Activated CD4-positive, alpha-beta memory T cell treated with anti-CD3 and anti-CD28 coated beads, Interleukin-2, amount 10 ng/mL, durations not matched to agents 7 days and 5 days (primary cell): Measurements from ENCODE around the gene KRTAP12-2. TPM values are rescaled to one million over a fixed set of nuclear protein-coding genes. Genes with fewer than 3 reads are reported as not detected.
"Not testable (repeated sequence)": the region's sequence is repeated elsewhere in the genome, so short reads cannot be mapped to it uniquely, and the experiment has no call there.

Experiments
- CTCF ChIA-PET: fragments of 350-600 bp; sonication (Branson Sonifier 250); formaldehyde crosslinking; loops from one replicate; lab custom pipeline; 2021; ENCODE audit warnings: antibody characterized with exemption, inconsistent platforms; lab: Charles Lee
- POLR2A ChIA-PET: fragments of 350-600 bp; sonication (Branson Sonifier 250); formaldehyde crosslinking; loops from one replicate; lab custom pipeline; 2021; ENCODE audit warnings: antibody characterized with exemption; lab: Charles Lee
- DNase-seq: peaks from one replicate; pipeline ENCODE4 v3.0.0-alpha.2; 2020
- H3K27ac Mint-ChIP-seq: one replicate; pipeline ENCODE4 v1.8.0; 2021; ENCODE audit warnings: mild to moderate bottlenecking, mixed read lengths
- H3K27me3 Mint-ChIP-seq: one replicate; pipeline ENCODE4 v1.8.0; 2021; ENCODE audit warnings: mixed read lengths
- H3K36me3 Mint-ChIP-seq: one replicate; pipeline ENCODE4 v1.8.0; 2021; ENCODE audit warnings: low read depth, mixed read lengths
- H3K4me1 Mint-ChIP-seq: one replicate; pipeline ENCODE4 v1.8.0; 2021; ENCODE audit warnings: mixed read lengths
- H3K4me3 Mint-ChIP-seq: one replicate; pipeline ENCODE4 v1.8.0; 2021; ENCODE audit warnings: mild to moderate bottlenecking, mixed read lengths
- H3K9me3 Mint-ChIP-seq: one replicate; pipeline ENCODE4 v1.8.0; 2021; ENCODE audit warnings: mixed read lengths
- total RNA-seq, 2 experiments: library from RNA; stranded (reverse); gene quantifications; one replicate each; pipeline ENCODE4 v1.2.3, GENCODE V29; 2021

KRTAP12-2 gene
- total RNA-seq, 2 experiments from 2014 or later = not detected

GRCh38 chr21:44699502-44700001 is 32.8 kb upstream of the KRTAP12-2 start:
- Mint-ChIP-seq H3K4me3 (no peak overlapping the region), H3K27ac (no peak overlapping the region), H3K4me1 (no peaks in the 10 kb centered on the region), H3K36me3 (no peaks in the 10 kb centered on the region), H3K27me3 (peaks cover 62% of the 10 kb centered on the region), H3K9me3 (no peaks in the 10 kb centered on the region)
- CTCF ChIA-PET = no interaction called here
- no peak for DNase-seq
- POLR2A ChIA-PET = interaction anchor here (1.1 kb wide), 1 partner anchor 14 kb away, joined by 3 read pairs; no protein-coding TSS in a partner anchor

GRCh38 chr21:44697811-44698734 is 31.3 kb upstream of the KRTAP12-2 start:
- ChIA-PET POLR2A (interaction anchor here (1.1 kb wide), 1 partner anchor 15 kb away, joined by 3 read pairs; no protein-coding TSS in a partner anchor), CTCF (no interaction called here)
- peaks cover 2% of the 10 kb centered on the region for H3K4me1 Mint-ChIP-seq
- peaks cover 4% of the 10 kb centered on the region for H3K36me3 Mint-ChIP-seq
- DNase-seq = no peak
- H3K27ac Mint-ChIP-seq = no peak overlapping the region
- no peak overlapping the region for H3K4me3 Mint-ChIP-seq
- H3K9me3 Mint-ChIP-seq = peaks cover 4% of the 10 kb centered on the region
- H3K27me3 Mint-ChIP-seq = peaks cover 64% of the 10 kb centered on the region

GRCh38 chr21:44697172-44697810 is 30.6 kb upstream of the KRTAP12-2 start, which contains the start of gene KRTAP10-12:
Gene KRTAP10-12, plus strand, starts transcription at chr21:44697172. Its CDS starts 30 bp downstream, at chr21:44697202.
- H3K27ac Mint-ChIP-seq, POLR2A ChIA-PET, H3K9me3 Mint-ChIP-seq, CTCF ChIA-PET, H3K4me3 Mint-ChIP-seq, H3K4me1 Mint-ChIP-seq, DNase-seq, H3K36me3 Mint-ChIP-seq: not testable (repeated sequence)
- H3K27me3 Mint-ChIP-seq = peaks cover 61% of the 10 kb centered on the region

- H3K27me3 Mint-ChIP-seq = peaks cover 63% of the 10 kb centered on the region
- POLR2A ChIA-PET = no interaction called here
- peaks cover 7% of the 10 kb centered on the region for H3K9me3 Mint-ChIP-seq
- H3K4me3 Mint-ChIP-seq = no peak overlapping the region
- H3K36me3 Mint-ChIP-seq = peaks cover 4% of the 10 kb centered on the region
- peaks cover 2% of the 10 kb centered on the region for H3K4me1 Mint-ChIP-seq
- CTCF ChIA-PET = no interaction called here
- no peak overlapping the region for H3K27ac Mint-ChIP-seq
- no peak for DNase-seq
These were observed 29.8 kb upstream of the KRTAP12-2 start for GRCh38 chr21:44696572-44696971.

- Mint-ChIP-seq H3K4me1 (peaks cover 2% of the 10 kb centered on the region), H3K36me3 (peaks cover 4% of the 10 kb centered on the region), H3K27ac (no peak overlapping the region), H3K27me3 (peaks cover 64% of the 10 kb centered on the region), H3K9me3 (peaks cover 7% of the 10 kb centered on the region), H3K4me3 (no peak overlapping the region)
- no peak for DNase-seq
- CTCF ChIA-PET = no interaction called here
- POLR2A ChIA-PET = no interaction called here
These were observed 28.9 kb upstream of the KRTAP12-2 start for GRCh38 chr21:44695641-44696040.

- H3K27ac Mint-ChIP-seq = no peak overlapping the region
- peaks cover 2% of the 10 kb centered on the region for H3K4me1 Mint-ChIP-seq
- ChIA-PET CTCF (no interaction called here), POLR2A (no interaction called here)
- no peak for DNase-seq
- peaks cover 7% of the 10 kb centered on the region for H3K9me3 Mint-ChIP-seq
- H3K4me3 Mint-ChIP-seq = no peak overlapping the region
- peaks cover 66% of the 10 kb centered on the region for H3K27me3 Mint-ChIP-seq
- H3K36me3 Mint-ChIP-seq = peaks cover 4% of the 10 kb centered on the region
These were observed 28.5 kb upstream of the KRTAP12-2 start for GRCh38 chr21:44695184-44695583.

GRCh38 chr21:44694776-44695175 is 28.0 kb upstream of the KRTAP12-2 start:
- H3K9me3 Mint-ChIP-seq = peaks cover 7% of the 10 kb centered on the region
- peaks cover 4% of the 10 kb centered on the region for H3K36me3 Mint-ChIP-seq
- H3K4me1 Mint-ChIP-seq = peaks cover 2% of the 10 kb centered on the region
- no peak for DNase-seq
- ChIA-PET CTCF (no interaction called here), POLR2A (no interaction called here)
- peaks cover 66% of the 10 kb centered on the region for H3K27me3 Mint-ChIP-seq
- H3K4me3 Mint-ChIP-seq = no peak overlapping the region
- no peak overlapping the region for H3K27ac Mint-ChIP-seq

- Mint-ChIP-seq H3K4me3 (no peak overlapping the region), H3K36me3 (peaks cover 4% of the 10 kb centered on the region), H3K4me1 (peaks cover 2% of the 10 kb centered on the region), H3K27me3 (peaks cover 53% of the 10 kb centered on the region), H3K9me3 (peaks cover 7% of the 10 kb centered on the region), H3K27ac (no peak overlapping the region)
- CTCF ChIA-PET = no interaction called here
- no peak for DNase-seq
- POLR2A ChIA-PET = no interaction called here
These were observed 26.2 kb upstream of the KRTAP12-2 start for GRCh38 chr21:44692798-44693512.

- H3K27me3 Mint-ChIP-seq = peaks cover 48% of the 10 kb centered on the region
- no peak overlapping the region for H3K4me3 Mint-ChIP-seq
- H3K9me3 Mint-ChIP-seq = peaks cover 7% of the 10 kb centered on the region
- H3K36me3 Mint-ChIP-seq = peaks cover 4% of the 10 kb centered on the region
- ChIA-PET CTCF (no interaction called here), POLR2A (no interaction called here)
- DNase-seq = no peak
- H3K4me1 Mint-ChIP-seq = peaks cover 4% of the 10 kb centered on the region
- H3K27ac Mint-ChIP-seq = no peak overlapping the region
These were observed 25.0 kb upstream of the KRTAP12-2 start for GRCh38 chr21:44691686-44692085.

- H3K36me3 Mint-ChIP-seq, H3K4me3 Mint-ChIP-seq, POLR2A ChIA-PET, H3K27ac Mint-ChIP-seq, H3K9me3 Mint-ChIP-seq, DNase-seq, CTCF ChIA-PET: not testable (repeated sequence)
- Mint-ChIP-seq H3K4me1 (peaks cover 12% of the 10 kb centered on the region), H3K27me3 (peaks cover 35% of the 10 kb centered on the region)
These were observed 23.0 kb upstream of the KRTAP12-2 start for GRCh38 chr21:44689740-44690139.

GRCh38 chr21:44687671-44688070 is 20.9 kb upstream of the KRTAP12-2 start:
- H3K36me3 Mint-ChIP-seq = no peaks in the 10 kb centered on the region
- H3K9me3 Mint-ChIP-seq = peaks cover 3% of the 10 kb centered on the region
- no peak overlapping the region for H3K27ac Mint-ChIP-seq
- H3K4me1 Mint-ChIP-seq = peaks cover 10% of the 10 kb centered on the region
- ChIA-PET CTCF (no interaction called here), POLR2A (no interaction called here)
- H3K4me3 Mint-ChIP-seq = no peak overlapping the region
- peaks cover 29% of the 10 kb centered on the region for H3K27me3 Mint-ChIP-seq
- DNase-seq = no peak

- CTCF ChIA-PET = no interaction called here
- no peaks in the 10 kb centered on the region for H3K9me3 Mint-ChIP-seq
- H3K27ac Mint-ChIP-seq = no peak overlapping the region
- peaks cover 10% of the 10 kb centered on the region for H3K4me1 Mint-ChIP-seq
- peaks cover 25% of the 10 kb centered on the region for H3K27me3 Mint-ChIP-seq
- H3K36me3 Mint-ChIP-seq = no peaks in the 10 kb centered on the region
- POLR2A ChIA-PET = no interaction called here
- no peak for DNase-seq
- H3K4me3 Mint-ChIP-seq = no peak overlapping the region
These were observed 20.3 kb upstream of the KRTAP12-2 start for GRCh38 chr21:44686843-44687561.
